GM18951 (cell line): ENCODE results near the gene FAM234A.
"Not testable (repeated sequence)": the region's sequence is repeated elsewhere in the genome, so short reads cannot be mapped to it uniquely, and the experiment has no call there.

Experiments
- POLR2A ChIP-seq: IDR thresholded peaks from 4 replicates; pipeline ENCODE4 v1.6.1; 2011; ENCODE audit warnings: mild to moderate bottlenecking; ENCODE audit not compliant: insufficient read length, insufficient read depth; ENCODE audit errors: extremely low read depth
- in situ Hi-C: fragments of 300-500 bp; cut with MboI; formaldehyde crosslinking; loops from one replicate; pipeline ENCODE4 v1.12.0; 2022; ENCODE audit warnings: low sequenced_read_pairs, mixed read lengths, inconsistent platforms; ENCODE audit not compliant: unreplicated experiment

FAM234A gene

GRCh38 chr16:212999-213398 lies 21.6 kb upstream of the FAM234A start:
- TF ChIP-seq POLR2A: no peak
- in situ Hi-C loops: no loop called here

- no peak for TF ChIP-seq POLR2A
- in situ Hi-C loops: no loop called here
Measured at GRCh38 chr16:220021-220420, 14.6 kb upstream of the FAM234A start.

- no peak for TF ChIP-seq POLR2A
- in situ Hi-C loops: no loop called here
Measured at GRCh38 chr16:228151-228851, 6.3 kb upstream of the FAM234A start.

GRCh38 chr16:228852-229730 lies 5.5 kb upstream of the FAM234A start, which contains the start of gene LUC7L:
Gene LUC7L (minus strand): TSS chr16:229449. CDS start chr16:229339, 110 bp downstream.
- in situ Hi-C loops: no loop called here
- peak; percentile 99 for TF ChIP-seq POLR2A

- TF ChIP-seq POLR2A: no peak
- in situ Hi-C loops: no loop called here
Measured at GRCh38 chr16:229731-230281, 4.8 kb upstream of the FAM234A start.

- in situ Hi-C loops: not testable (repeated sequence)
Measured at GRCh38 chr16:230351-230750, 4.3 kb upstream of the FAM234A start.

GRCh38 chr16:230949-231348 lies 3.7 kb upstream of the FAM234A start:
- no peak for TF ChIP-seq POLR2A
- in situ Hi-C loops: no loop called here

- in situ Hi-C loops: no loop called here
- TF ChIP-seq POLR2A: no peak
Measured at GRCh38 chr16:239948-240277, 5.3 kb downstream of the FAM234A start.

- TF ChIP-seq POLR2A: no peak
- in situ Hi-C loops: no loop called here
Measured at GRCh38 chr16:240559-240958, 5.9 kb downstream of the FAM234A start.

- no peak for TF ChIP-seq POLR2A
- in situ Hi-C loops: no loop called here
Measured at GRCh38 chr16:242281-242680, 7.7 kb downstream of the FAM234A start.

GRCh38 chr16:243348-243747 lies 8.7 kb downstream of the FAM234A start:
- no peak for TF ChIP-seq POLR2A
- in situ Hi-C loops: no loop called here

GRCh38 chr16:245105-245504 lies 10.5 kb downstream of the FAM234A start:
- no peak for TF ChIP-seq POLR2A
- in situ Hi-C loops: no loop called here

- in situ Hi-C loops: no loop called here
- TF ChIP-seq POLR2A: no peak
Measured at GRCh38 chr16:247027-247426, 12.4 kb downstream of the FAM234A start.

GRCh38 chr16:249431-249830 lies 14.8 kb downstream of the FAM234A start:
- in situ Hi-C loops: no loop called here
- no peak for TF ChIP-seq POLR2A
